Mesothelial cell of epicardium (in vitro differentiated cells): ENCODE measurements around the gene LAMB2. TPM values are rescaled to one million over a fixed set of nuclear protein-coding genes. Genes with fewer than 3 reads are reported as not detected.

Experiments used
- DNase-seq, 2 experiments: peaks; one replicate each; pipeline ENCODE4 v3.0.0; 2021; ENCODE audit warnings: low spot score in 2 of 2; ENCODE audit not compliant: unreplicated experiment in 2 of 2
- H3K27ac Mint-ChIP-seq: 2 replicates; pipeline ENCODE4 v1.8.0; 2021; ENCODE audit warnings: mixed read lengths
- H3K27me3 Mint-ChIP-seq: 2 replicates; pipeline ENCODE4 v1.8.0; 2021; ENCODE audit warnings: low read depth, mixed read lengths
- H3K36me3 Mint-ChIP-seq: 2 replicates; pipeline ENCODE4 v1.8.0; 2021; ENCODE audit warnings: mixed read lengths
- H3K4me1 Mint-ChIP-seq: 2 replicates; pipeline ENCODE4 v1.8.0; 2021; ENCODE audit warnings: mixed read lengths
- H3K4me3 Mint-ChIP-seq: 2 replicates; pipeline ENCODE4 v1.8.0; 2021; ENCODE audit warnings: mild to moderate bottlenecking, moderate library complexity, mixed read lengths
- H3K9me3 Mint-ChIP-seq: 2 replicates; pipeline ENCODE4 v1.8.0; 2021; ENCODE audit warnings: mixed read lengths
- CTCF ChIP-seq: fragments of 200-600 bp; sonication (generic); IDR thresholded peaks from one replicate; pipeline ENCODE4 v1.5.0; 2021; ENCODE audit warnings: antibody characterized with exemption; ENCODE audit not compliant: unreplicated experiment
- total RNA-seq: library from RNA; stranded (reverse); gene quantifications from 3 replicates; pipeline ENCODE4 v1.2.1, GENCODE V29; 2021

Gene LAMB2
- 335 to 359 TPM (median 348 TPM) in 3 replicates for total RNA-seq

DNA sequence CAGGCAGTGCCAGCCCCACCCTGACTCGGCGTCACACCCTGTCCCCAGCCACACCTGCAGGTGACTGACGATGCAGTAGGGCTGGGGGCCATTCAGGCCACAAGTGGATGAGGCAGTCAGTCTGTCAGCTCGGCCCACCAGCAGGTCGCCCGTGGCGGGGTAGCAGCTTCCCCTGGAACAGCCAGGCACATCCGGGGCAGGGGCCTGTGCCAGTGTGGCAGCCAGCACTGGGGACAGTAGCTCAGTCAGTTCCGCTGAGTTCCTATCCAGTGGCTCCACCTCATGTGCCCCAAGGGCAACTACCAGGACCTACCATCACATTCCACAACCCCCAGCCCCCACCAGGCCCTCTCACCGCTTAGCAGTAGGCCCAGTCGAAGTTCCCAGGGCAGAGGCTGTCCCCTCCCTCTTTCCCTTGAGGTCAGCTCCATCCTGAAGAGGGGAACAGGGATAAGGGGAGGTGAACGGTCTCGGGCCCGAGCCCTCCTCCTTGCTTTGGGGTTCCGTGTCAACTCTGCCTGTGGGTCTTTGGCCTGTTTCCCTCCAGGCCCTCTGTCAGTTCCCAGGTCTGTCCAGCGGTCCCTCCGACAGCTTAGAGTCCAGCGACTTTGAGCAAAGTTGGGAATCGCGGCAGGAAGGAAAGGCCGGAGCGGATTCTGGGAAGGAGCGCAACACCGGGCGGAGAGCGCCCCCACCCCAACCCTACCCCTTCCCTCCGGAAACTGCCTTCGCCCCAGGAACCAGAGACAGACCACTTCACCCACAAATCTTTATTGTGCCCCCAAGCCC lies at the start of gene LAMB2:
Gene LAMB2, minus strand, starts transcription at position 614 of the 789 bp plus-strand sequence. Its CDS starts 183 bp downstream, at position 431.
- TF ChIP-seq CTCF = no peak
- Mint-ChIP-seq H3K9me3 (no peaks in the 10 kb centered on the region), H3K4me1 (peaks cover 14% of the 10 kb centered on the region), H3K27me3 (no peaks in the 10 kb centered on the region), H3K27ac (peak within 1 kb of the TSS; percentile 97), H3K4me3 (peak within 1 kb of the TSS; percentile 92), H3K36me3 (peaks cover 16% of the 10 kb centered on the region)
- DNase-seq = peak in 1 of 2 experiments; percentile 75

DNA sequence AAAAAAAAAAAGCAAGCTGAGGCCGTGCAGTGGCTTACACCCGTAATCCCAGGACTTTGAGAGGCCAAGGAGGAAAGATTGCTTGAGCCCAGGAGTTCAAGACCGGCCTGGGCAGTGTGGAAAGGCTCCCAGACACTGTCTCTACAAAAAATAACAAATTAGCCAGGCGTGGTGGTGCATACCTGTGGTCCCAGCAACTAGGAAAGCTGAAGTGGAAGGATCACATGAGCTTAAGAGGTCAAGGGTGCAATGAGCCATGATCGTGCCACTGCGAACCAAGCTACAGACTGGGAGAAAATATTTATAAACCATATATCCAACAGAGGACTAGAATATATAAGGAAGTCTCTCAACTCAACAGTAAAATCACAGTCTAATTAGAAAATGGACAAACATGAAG lies 48.5 kb upstream of the LAMB2 start:
- H3K9me3 Mint-ChIP-seq = no peaks in the 10 kb centered on the region
- no peak overlapping the region for H3K4me3 Mint-ChIP-seq
- H3K36me3 Mint-ChIP-seq = no peaks in the 10 kb centered on the region

GRCh38 chr3:49180116-49180515 lies 47.3 kb upstream of the LAMB2 start:
- Mint-ChIP-seq H3K27ac (no peak overlapping the region), H3K27me3 (no peaks in the 10 kb centered on the region), H3K4me3 (no peak overlapping the region), H3K4me1 (no peaks in the 10 kb centered on the region), H3K36me3 (no peaks in the 10 kb centered on the region), H3K9me3 (no peaks in the 10 kb centered on the region)
- no peak for DNase-seq
- TF ChIP-seq CTCF = no peak

More for the DNA sequence above, 48.5 kb upstream of the LAMB2 start:
- no peak for DNase-seq
- TF ChIP-seq CTCF = no peak
- no peaks in the 10 kb centered on the region for H3K27me3 Mint-ChIP-seq
- H3K4me1 Mint-ChIP-seq = no peaks in the 10 kb centered on the region
- no peak overlapping the region for H3K27ac Mint-ChIP-seq

DNA sequence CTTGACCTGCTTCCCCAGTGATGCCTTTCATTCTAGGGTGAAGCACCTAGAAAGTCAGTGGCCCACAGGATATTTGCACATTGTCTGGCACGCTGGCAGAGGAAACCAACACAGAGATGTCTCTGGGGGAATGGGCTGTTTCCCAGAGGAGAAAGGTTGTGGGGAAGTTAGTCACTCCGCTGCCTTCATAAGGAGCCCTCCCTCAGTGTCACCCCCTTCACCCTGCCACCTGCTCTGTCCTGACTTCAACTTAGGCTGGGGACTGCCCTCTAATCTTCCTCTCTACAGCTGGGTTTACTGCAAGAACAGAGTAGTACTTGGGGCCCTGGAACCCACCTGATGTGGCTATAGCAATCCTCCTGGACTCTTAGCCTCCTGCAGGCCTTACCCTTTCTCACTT lies 44.2 kb upstream of the LAMB2 start:
- Mint-ChIP-seq H3K9me3 (no peaks in the 10 kb centered on the region), H3K27ac (no peak overlapping the region), H3K4me1 (peaks cover 20% of the 10 kb centered on the region), H3K36me3 (no peaks in the 10 kb centered on the region), H3K4me3 (no peak overlapping the region), H3K27me3 (no peaks in the 10 kb centered on the region)
- TF ChIP-seq CTCF = no peak
- no peak for DNase-seq

- no peaks in the 10 kb centered on the region for H3K9me3 Mint-ChIP-seq
- no peak for TF ChIP-seq CTCF
- H3K27ac Mint-ChIP-seq = no peak overlapping the region
- DNase-seq = no peak
- H3K27me3 Mint-ChIP-seq = no peaks in the 10 kb centered on the region
- peaks cover 27% of the 10 kb centered on the region for H3K4me1 Mint-ChIP-seq
- no peaks in the 10 kb centered on the region for H3K36me3 Mint-ChIP-seq
- no peak overlapping the region for H3K4me3 Mint-ChIP-seq
Observed at GRCh38 chr3:49175530-49175929, 42.7 kb upstream of the LAMB2 start.
